ENCODE data around the gene ACP7.

DNA sequence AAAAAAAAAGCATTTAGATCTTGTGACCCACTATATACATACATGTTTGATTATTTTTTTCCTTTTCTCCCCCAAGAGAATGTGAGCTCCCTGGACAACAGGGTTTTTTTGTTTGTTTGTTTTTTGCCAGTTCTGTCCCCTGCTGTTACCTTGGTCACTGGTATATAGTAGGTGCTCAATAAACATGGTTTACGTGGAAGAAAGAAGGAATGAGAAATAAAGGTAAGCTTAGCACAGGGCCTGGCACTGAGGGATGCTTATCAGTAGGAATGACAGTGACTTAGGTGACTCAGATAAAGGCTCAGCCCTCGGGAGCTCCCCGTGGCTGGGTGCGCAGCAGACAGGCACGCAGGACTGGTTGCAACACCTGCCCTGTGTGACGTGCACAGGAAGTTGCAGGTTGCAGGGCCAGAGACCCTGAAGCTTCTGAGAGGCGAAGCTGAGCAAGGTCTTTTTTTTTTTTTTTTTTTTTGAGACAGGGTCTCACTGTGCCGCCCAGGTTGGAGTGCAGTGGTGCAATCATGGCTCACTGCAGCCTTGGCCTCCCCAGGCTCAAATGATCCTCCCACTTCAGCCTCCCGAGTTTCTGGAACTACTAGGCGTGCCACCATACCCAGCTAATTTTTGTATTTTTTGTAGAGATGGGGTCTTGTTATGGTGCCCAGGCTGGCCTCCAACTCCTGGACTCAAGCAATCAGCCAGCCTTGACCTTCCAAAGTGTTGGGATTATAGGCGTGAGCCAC is 31.1 kb downstream of the ACP7 start:
- TF ChIP-seq EZH2 (IDR thresholded peaks at IDR 0.05; ENCODE audit: low read depth, low read length, severe bottlenecking) (no peak), SUZ12 (IDR thresholded peaks at IDR 0.05; ENCODE audit: low read length) (no peak), POLR2AphosphoS5 (IDR thresholded peaks at IDR 0.05; ENCODE audit: low read depth, low read length) (no peak), RXRA (IDR thresholded peaks at IDR 0.05; ENCODE audit: insufficient read depth, low read depth, low read length) (no peak), EP300 (IDR thresholded peaks at IDR 0.05; ENCODE audit: borderline replicate concordance in 1 of 2, low read depth in 2 of 2, low read length in 2 of 2) (no peak), SIRT6 (IDR thresholded peaks at IDR 0.05; ENCODE audit: low read length) (no peak), SIN3A (conservative IDR thresholded peaks at IDR 0.05 in 1 of 2, IDR thresholded peaks at IDR 0.05 in 1 of 2; ENCODE audit: low read depth in 1 of 2, low read length in 2 of 2) (no peak)
- TF ChIP-seq, protein P1, sequence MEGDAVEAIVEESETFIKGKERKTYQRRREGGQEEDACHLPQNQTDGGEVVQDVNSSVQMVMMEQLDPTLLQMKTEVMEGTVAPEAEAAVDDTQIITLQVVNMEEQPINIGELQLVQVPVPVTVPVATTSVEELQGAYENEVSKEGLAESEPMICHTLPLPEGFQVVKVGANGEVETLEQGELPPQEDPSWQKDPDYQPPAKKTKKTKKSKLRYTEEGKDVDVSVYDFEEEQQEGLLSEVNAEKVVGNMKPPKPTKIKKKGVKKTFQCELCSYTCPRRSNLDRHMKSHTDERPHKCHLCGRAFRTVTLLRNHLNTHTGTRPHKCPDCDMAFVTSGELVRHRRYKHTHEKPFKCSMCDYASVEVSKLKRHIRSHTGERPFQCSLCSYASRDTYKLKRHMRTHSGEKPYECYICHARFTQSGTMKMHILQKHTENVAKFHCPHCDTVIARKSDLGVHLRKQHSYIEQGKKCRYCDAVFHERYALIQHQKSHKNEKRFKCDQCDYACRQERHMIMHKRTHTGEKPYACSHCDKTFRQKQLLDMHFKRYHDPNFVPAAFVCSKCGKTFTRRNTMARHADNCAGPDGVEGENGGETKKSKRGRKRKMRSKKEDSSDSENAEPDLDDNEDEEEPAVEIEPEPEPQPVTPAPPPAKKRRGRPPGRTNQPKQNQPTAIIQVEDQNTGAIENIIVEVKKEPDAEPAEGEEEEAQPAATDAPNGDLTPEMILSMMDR (IDR thresholded peaks at IDR 0.05; ENCODE audit: control extremely low read depth in 1 of 3, insufficient read depth in 1 of 3, low read depth in 1 of 3, low read length in 3 of 3): no peak
- TF ChIP-seq, protein P2, sequence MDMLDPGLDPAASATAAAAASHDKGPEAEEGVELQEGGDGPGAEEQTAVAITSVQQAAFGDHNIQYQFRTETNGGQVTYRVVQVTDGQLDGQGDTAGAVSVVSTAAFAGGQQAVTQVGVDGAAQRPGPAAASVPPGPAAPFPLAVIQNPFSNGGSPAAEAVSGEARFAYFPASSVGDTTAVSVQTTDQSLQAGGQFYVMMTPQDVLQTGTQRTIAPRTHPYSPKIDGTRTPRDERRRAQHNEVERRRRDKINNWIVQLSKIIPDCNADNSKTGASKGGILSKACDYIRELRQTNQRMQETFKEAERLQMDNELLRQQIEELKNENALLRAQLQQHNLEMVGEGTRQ (IDR thresholded peaks at IDR 0.05; ENCODE audit: low read length): no peak
